Right ventricle myocardium inferior (tissue), 1 donor: ENCODE results near the gene DOCK1. TPM values are rescaled to one million over a fixed set of nuclear protein-coding genes. Genes with fewer than 3 reads are reported as not detected.
A peak's percentile ranks its signal among the peaks of the same experiment; 100 is the strongest.

Source experiments
- ATAC-seq: fragments of 200-7000 bp; cut with Tn5 transposase; one replicate; pipeline ENCODE4 v1.9.1; 2020; ENCODE audit warnings: mild to moderate bottlenecking, moderate library complexity
- DNase-seq: peaks from one replicate; pipeline ENCODE4 v3.0.0; 2021; ENCODE audit errors: missing footprints
- intact Hi-C: fragments of 100-400 bp; cut with DNase I; formaldehyde crosslinking; loops from one replicate; pipeline ENCODE4 v1.11.0; 2022
- total RNA-seq: library from RNA; stranded (reverse); fragmentation: NEBNext Ultra II Directional; extraction: Animal tissue kit (Norgen Biotek cat#: 25700); gene quantifications from one replicate; pipeline ENCODE4 v1.2.1, GENCODE V29; 2021
- donor health status: DM: no; HTN: yes; CAD: no; lungs with severe emphysema.

The DOCK1 gene
- total RNA-seq, 1 donor from 2014 or later, result 16.8 TPM

DNA sequence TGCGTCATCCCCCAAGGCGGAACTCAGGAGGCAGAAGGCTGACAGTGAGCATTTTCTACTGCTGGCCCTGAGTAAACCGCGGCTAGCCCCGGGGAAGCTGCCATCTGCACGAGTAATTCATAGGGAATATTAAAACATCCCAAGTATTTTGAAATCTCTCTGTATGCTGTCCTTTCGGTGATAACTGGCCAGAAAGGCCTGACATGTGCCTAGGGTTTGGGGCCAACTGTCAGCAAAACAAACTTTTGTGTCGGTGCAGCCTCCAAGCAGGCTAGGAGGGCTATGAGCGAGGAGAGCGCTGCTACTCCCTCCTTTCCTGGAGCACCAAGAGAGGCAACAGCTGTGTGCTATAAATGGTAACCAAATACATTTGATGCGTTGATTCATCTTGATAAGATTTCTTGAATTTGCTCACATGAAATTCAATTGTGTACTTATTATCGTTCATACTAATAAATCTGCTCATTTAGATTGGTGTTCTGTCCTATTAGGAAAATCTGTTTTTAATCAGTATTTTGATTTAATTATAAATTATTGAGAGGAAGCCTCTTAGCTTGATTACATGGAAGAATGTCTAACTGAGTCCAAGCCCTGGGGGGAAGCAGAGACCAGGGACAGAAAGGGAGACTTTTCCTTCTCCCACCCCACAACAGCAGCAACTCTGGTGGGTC is 519.5 kb downstream of the DOCK1 start:
- ATAC-seq (peak; percentile 78), DNase-seq (no peak)
- intact Hi-C loops, result no loop called here

DNA sequence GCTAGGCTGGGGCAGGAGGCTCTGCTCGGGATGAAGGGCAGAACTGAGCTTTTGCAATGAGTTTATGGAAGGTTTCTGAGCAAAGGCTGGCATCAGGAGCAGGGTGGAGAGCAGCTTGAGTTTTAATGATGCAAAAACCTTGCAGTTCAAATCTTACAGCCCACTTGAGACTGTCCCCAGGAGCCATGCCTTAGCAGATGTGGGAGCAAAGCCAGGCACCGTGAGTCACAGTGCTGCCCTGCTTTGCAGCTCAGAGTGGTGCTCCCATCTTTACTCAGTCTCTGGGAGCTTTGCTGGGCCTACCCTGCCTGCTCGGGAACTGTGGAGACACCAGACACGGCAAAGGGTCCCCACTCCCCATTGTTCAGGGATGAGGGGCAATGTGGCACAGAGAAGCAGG is 521.5 kb downstream of the DOCK1 start:
- ATAC-seq, result no peak
- intact Hi-C loops, result no loop called here

DNA sequence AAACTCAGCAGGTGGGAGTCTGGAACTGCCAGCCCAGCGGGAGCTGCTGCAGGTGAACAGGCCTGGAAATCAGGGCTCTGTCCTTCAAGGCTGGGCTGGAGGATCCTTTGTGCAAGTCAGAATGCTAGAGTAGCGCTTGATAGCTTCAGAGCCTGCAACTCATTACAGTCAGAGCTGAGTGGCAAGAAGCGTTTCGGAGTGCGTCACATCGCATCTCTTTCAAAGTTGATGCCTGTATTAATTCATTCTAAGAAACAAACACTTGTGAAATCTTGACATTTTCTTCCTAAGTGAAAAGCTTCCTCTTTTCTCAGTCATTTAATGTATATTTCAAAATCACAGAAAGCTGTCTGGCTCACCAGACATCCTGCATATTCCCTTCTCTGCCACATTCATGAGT is 522.7 kb downstream of the DOCK1 start:
- DNase-seq (no peak), ATAC-seq (no peak)
- intact Hi-C loops, result no loop called here

More for the DNA sequence above, 521.5 kb downstream of the DOCK1 start:
- no peak for DNase-seq

DNA sequence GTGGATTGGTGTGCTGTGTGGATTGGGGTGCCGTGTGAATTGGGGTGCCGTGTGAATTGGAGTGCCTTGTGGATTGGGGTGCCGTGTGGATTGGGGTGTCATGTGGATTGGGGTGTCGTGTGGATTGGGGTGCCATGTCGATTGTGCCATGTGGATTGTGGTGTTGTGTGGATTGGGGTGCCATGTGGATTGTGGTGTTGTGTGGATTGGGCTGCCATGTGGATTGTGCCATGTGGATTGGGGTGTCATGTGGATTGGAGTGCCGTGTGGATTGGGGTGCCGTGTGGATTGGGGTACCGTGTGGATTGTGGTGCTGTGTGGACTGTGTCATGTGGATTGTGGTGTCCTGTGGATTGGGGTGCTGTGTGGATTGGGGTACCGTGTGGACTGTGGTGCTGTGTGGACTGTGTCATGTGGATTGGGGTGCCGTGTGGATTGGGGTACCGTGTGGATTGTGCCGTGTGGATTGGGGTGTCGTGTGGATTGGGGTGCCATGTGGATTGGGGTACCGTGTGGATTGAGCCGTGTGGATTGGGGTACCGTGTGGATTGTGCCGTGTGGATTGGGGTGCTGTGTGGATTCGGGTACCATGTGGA is 523.3 kb downstream of the DOCK1 start:
- DNase-seq (no peak), ATAC-seq (no peak)
- intact Hi-C loops, result no loop called here

DNA sequence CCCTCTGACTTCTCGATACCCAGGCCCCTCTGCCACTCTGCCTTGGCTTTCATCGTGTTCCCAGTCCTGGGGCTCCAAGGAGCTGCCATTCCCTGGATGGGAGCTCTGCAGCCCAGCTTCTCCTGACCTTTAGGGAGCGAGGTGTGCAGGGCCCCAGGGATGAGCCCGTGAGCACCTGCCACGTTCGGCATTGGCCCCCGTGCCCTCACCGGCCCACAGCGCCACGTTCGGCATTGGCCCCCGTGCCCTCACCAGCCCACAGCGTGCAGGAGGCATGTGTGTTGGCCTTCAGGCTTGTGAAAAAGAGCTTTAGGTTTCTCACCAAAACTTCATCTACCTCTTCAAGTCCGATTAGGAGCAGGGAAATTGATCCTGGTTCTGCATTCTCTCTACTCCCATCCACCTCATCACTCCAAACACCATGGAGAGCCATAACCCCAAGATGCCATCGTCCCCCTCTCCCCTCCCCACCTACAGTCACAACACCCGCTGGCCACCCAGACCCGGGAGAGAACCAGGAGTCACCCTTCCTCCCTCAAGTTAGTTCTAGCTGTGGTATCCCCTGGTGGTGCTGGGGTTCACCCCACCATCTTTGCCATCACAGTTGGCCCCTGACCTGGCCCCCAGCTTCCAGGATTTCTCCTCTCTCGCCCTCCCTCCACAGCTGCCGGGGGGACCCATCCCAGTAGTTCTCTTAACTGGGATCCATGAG is 524.5 kb downstream of the DOCK1 start:
- ATAC-seq, result no peak
- intact Hi-C loops, result no loop called here
- no peak for DNase-seq

DNA sequence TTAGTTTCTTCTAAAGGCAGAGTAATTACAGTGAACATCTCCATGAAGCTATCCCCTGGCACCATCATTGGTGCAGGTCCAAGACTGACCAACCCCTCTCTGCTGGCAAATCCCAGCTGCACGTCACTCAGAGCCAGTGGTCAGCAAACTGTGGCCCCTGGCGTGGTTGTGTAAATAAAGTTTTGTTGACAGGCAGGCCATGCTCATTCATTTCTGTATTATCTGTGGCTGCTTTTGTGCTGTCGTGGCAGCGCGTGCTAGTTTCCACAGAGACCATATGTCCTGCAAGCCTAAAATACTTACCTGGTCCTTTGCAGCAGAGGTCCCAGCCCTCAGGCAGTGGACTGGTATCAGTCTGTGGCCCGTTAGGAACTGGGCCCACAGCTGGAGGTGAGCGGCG is 526.3 kb downstream of the DOCK1 start:
- ATAC-seq, result no peak
- intact Hi-C loops, result no loop called here
- DNase-seq, result no peak

DNA sequence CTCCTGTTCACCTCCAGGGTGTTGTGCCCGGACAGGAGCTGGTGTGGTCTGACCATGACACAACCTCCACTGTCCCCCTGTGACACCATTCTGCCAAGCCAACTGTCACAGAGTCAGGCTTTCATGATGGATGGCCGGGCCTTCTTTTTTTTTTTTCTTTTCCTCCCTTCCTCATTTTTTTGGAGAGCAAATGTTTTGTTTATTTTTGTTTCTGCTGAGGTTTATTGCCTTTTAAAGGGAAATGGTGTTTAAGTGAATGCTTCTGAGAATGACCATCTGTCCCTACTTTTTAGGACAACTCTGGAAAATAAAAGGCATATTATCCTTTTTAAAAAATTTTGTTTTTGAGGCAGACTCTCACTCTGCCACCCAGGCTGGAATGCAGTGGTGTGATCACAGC is 528.8 kb downstream of the DOCK1 start:
- no peak for DNase-seq
- no peak for ATAC-seq
- intact Hi-C loops, result no loop called here

DNA sequence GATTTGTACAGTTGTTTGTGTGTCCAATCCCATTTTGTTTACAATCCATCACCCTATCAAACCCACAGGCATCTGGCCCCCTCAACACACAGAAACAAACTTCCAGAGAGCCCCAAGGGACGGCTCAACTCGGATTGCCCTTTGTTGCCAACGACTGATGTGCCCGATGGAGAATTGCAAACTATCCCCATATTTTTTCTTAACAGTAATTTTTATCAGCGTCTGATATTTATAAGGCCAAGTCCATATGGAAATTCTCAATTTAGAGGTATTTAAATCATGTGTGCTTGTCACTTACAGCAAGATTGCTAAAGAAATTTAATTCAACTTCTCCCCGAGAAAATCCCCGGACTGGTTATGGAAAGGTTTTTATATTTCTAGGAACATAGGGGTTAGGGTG is 530.0 kb downstream of the DOCK1 start:
- ATAC-seq (no peak), DNase-seq (no peak)
- intact Hi-C loops, result no loop called here

DNA sequence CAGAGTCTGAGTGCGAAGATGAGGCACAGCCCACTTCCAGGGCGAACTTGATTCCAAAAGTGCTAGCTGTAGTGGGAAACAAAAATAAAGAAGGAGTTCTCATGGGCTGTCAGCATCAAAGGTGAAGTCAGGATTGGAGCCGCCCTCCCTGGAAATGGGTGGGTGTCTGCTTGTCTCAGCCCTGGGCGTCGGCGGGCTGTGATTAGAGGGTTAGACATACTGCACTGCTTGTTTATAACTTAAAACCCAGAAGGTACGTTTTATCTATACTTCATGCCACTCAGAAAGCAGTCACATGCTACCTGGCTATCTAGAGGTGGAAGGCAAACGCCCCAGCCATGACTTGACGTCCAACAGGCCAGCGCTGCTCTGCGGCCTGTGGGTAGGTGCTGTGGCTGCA is 535.1 kb downstream of the DOCK1 start:
- ATAC-seq (no peak), DNase-seq (no peak)
- intact Hi-C loops, result no loop called here

DNA sequence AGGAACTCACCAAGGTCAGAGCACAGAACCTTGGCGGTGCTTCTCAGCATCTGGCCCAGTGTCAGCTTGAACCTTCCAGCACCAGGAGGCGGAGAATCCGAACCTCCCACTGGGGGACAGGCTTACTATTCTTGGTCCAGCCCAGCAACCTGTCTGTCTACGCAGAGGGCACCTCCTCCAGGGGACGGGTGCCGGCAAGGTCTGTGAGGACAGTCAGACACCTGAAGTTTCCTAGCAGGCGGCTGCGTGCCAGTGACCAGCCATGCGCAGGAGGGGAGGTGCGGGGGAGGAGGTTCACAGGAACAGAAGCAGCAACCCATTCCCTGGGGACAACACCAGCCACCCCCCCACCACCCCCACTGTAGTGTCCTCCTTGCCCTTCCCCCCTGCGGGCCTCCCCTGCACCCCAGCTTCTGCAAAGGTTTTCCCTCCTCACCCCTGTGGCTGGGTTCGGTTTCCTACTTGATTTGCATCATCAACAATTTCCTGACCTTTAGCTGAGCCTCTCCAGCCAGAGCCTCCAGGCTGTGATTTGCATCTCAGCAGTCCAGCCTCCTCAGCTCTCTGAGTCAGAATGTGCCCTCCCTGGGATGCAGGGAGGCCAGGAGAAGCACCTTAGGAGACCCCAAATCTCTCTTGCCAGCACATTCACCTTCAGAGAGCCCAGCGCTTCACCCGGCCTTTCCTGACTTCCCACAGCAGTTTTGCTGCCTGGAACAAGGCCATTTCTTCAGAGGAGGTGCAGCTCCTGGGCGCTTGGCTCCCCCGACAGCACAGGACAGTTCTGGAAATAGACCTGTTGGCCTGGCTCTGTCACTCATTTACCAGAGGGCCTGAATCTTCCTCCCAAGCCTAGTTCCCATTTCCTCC is 536.4 kb downstream of the DOCK1 start:
- DNase-seq, result no peak
- intact Hi-C loops, result no loop called here
- peak; percentile 61 for ATAC-seq

DNA sequence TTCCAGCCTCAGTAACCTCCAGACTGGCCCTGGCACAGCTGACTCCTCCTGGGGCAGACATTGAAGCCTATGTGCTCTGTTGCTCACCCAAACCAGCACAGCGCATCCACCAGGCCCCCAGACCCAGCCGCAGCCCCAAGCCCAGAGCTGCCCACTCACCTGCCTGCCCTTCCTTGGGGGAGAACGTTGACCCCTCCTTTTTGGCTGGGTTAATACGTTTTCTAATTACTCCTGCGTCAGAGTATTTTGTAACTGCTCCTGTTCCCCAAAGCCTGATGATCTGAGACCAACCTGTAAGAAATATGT is 536.9 kb downstream of the DOCK1 start:
- ATAC-seq (no peak), DNase-seq (no peak)
- intact Hi-C loops, result no loop called here

DNA sequence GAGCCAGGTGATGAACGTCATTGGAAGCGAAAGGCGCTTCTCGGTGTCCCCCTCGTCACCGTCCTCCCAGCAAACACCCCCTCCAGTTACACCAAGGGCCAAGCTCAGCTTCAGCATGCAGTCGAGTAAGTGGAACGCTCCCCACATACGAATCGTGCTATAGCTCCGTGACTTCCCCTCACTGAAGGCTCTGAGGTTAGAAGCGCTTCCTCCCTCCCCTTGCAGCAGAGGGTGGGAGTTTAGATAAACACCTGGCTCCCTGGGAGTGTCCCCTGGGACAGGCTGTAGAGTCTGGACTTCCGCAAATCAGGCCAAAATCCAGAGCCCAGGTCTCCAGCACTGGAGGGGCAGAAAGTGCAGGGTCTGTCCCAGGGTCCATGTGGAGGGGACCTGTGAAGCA is 538.9 kb downstream of the DOCK1 start:
- ATAC-seq (no peak), DNase-seq (no peak)
- intact Hi-C loops, result no loop called here

DNA sequence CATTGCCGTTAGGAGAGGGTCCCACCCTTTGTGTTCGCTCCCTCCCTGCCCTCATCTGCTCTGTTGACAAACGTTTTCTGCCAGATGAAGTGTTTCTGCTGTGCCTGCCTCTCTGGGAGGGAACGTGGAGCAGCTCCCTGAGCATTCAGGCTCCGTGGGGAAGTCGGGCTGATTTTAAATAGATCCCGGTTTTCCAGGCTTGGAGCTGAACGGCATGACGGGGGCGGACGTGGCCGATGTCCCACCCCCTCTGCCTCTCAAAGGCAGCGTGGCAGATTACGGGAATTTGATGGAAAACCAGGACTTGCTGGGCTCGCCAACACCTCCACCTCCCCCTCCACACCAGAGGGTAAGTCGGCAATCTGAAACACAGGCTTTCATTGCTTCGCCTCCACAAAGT is 542.0 kb downstream of the DOCK1 start:
- DNase-seq, result no peak
- intact Hi-C loops, result no loop called here
- no peak for ATAC-seq

DNA sequence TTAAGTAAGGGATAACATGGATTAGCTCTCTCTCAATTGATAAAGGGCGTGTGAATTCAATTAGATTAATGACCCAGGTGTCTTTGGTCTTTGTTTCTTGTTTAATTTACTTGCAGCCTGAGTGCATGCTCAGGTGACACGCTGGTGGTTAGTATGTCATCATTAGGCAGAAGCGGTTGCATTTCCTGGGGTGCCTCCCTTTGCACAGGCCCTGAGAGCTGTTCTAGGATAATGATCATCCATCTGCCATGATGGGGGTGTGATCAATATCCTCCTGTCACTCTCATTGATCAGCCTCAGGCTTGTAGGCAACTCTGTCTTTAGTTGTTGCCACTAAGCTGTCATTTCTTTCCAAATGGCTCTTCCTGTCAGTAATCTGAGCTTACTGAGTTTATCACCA is 544.3 kb downstream of the DOCK1 start:
- no peak for ATAC-seq
- no peak for DNase-seq
- intact Hi-C loops, result no loop called here

DNA sequence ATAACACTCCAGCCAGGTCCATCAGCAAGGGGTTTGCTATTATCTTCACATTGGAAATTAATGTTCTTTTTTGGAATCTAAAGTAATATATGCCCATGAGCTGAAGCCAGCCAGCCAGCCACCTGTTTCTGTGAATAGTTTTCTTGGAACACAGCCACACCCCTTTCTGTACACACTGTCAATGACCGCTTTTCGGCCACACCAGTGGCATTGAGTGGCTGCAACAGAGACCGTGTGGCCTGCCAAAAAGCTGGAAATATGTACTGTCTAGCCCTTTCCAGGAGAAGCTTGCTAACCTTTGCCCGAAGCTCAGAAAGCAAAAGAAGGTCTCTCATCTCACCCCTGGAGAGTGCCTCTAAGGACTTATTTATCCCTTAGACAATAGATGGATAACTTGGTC is 545.4 kb downstream of the DOCK1 start:
- DNase-seq (no peak), ATAC-seq (no peak)
- intact Hi-C loops, result no loop called here

DNA sequence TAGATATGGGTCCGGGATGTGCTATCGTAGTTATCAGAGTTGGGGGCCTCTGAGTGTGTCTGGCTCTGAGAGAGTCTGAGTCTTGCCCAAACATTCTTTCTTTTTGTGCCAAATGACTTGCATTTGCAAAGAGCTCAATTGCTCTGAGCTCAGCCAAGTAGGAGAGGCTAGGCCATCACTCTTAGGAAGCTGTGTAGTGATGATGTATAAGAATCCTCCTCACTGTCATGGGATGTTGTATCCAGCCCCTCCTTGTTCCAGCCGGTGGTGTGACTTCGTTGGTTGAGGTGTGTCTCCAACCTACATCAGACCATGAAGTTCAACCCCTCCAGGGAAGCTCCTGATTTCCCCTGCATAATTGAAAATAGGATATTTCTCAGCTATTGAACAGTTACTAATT is 546.4 kb downstream of the DOCK1 start:
- no peak for DNase-seq
- ATAC-seq, result no peak

DNA sequence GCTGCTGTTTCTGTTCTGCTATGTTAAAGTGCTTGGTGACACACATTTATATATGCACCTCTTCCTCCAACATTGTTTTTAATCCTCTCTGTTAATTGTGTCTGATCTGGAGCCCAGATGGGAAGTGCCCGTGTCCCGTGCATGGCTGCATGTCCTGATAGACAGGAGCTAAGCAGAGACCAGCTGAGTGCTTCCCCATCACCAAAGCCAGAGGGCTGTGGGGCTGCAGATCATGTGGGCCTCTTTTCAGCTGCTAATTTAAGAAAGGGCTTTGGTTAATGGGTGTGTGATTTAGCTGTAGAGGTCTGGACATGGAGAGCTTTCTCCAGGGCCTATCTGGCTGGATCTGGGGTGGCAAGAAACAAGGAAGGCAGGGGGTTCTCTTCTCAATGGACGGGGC is 547.3 kb downstream of the DOCK1 start:
- DNase-seq (no peak), ATAC-seq (no peak)
- intact Hi-C loops, result no loop called here

More for the DNA sequence above, 546.4 kb downstream of the DOCK1 start:
- intact Hi-C loops, result no loop called here

DNA sequence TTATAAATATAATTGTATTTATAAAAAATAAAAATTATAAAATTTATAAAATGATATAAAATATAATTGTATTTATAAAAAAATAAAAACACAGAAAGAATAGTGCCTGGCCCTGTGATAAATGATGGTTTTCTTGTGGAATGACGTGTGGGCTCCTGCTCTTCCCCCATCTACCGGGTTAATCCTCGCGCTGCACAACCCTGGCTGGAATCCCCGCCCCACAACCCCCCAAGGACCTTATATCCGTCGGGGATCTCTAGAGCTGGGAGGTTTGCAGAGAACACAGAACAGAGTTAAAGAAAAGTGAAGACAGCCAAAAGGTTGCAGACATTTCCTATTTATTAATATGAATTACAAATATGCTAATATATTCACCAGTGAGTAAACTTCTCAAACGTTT is 548.5 kb downstream of the DOCK1 start:
- DNase-seq (no peak), ATAC-seq (no peak)
- intact Hi-C loops, result no loop called here

DNA sequence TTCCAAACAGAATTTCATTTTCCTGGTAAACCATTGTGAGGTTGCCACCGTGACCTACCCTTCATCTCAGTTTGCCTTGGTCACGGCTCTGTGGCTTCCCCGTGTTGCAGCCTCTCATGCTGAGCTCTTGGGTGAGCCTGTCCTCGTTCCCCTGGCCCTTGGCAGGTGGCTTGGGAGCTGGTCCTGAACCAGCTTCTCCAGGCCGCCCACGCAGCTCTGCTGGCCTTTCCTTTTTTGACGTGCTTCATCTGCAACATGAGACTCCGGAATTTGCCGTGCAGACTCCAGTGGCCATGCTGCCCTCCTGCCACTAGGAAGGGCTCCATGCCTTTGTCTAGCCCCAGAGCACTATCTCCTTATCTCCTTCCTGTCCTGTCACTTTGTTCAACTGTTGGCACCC is 550.9 kb downstream of the DOCK1 start:
- intact Hi-C loops, result no loop called here
- no peak for ATAC-seq
- DNase-seq, result no peak
